GM12891 (cell line): ENCODE data around the gene MT1B.

Experiments
- POLR2A ChIP-seq: IDR thresholded peaks from 2 replicates; pipeline ENCODE4 v1.6.1; 2011; ENCODE audit warnings: low read depth, low read length, control low read depth
- POLR2AphosphoS5 ChIP-seq: IDR thresholded peaks from 2 replicates; pipeline ENCODE4 v1.6.1; 2011; ENCODE audit warnings: low read depth, low read length, control low read depth
- POU2F2 ChIP-seq: IDR thresholded peaks from 2 replicates; pipeline ENCODE4 v1.6.1; 2011; ENCODE audit warnings: low read depth, mild to moderate bottlenecking, control low read depth, low read length, moderate library complexity
- SPI1 ChIP-seq: IDR thresholded peaks from 2 replicates; pipeline ENCODE4 v1.6.1; 2011; ENCODE audit warnings: low read depth, low read length, control low read depth
- TAF1 ChIP-seq: IDR thresholded peaks from 2 replicates; pipeline ENCODE4 v1.6.1; 2011; ENCODE audit warnings: low read depth, low read length, control low read depth

- TF ChIP-seq POLR2A (no peak), POLR2AphosphoS5 (no peak), TAF1 (no peak), POU2F2 (no peak), SPI1 (no peak)
These were observed 25.0 kb upstream of the MT1B start for GRCh38 chr16:56626685-56627084.
